ENCODE results near the gene FNDC3A.

GRCh38 chr13:48965736-48966135, 10.0 kb upstream of the FNDC3A start:
- TF ChIP-seq CTCF (conservative IDR thresholded peaks at IDR 0.05; ENCODE audit: low read depth, low read length) (no peak), EZH2 (IDR thresholded peaks at IDR 0.05; ENCODE audit: borderline replicate concordance, low read depth, low read length, poor library complexity, severe bottlenecking) (no peak)
